HFF-Myc (cell line): Measurements from ENCODE around the gene ZNF48.
"Not testable (repeated sequence)": the region's sequence is repeated elsewhere in the genome, so short reads cannot be mapped to it uniquely, and the experiment has no call there.

ENCODE experiments used
- DNase-seq: peaks from one replicate; pipeline ENCODE4 v3.0.0-alpha.2; 2011; ENCODE audit warnings: low read depth; ENCODE audit errors: extremely low read depth
- H3K4me3 ChIP-seq: replicated peaks from 2 replicates; pipeline ENCODE4 v1.5.1; 2011; ENCODE audit warnings: low read depth, mild to moderate bottlenecking, control low read depth, low read length
- CTCF ChIP-seq: IDR thresholded peaks from 2 replicates; pipeline ENCODE4 v1.5.1; 2012; ENCODE audit warnings: mild to moderate bottlenecking, low read depth, low read length, control low read depth; ENCODE audit errors: missing control alignments

ZNF48 gene

GRCh38 chr16:30382111-30382881 is 12.9 kb upstream of the ZNF48 start, which contains the start of gene SEPTIN1:
SEPTIN1 (minus strand) TSS chr16:30382561; CDS start chr16:30382542, 19 bp downstream.
- no peak within 1 kb of the TSS for H3K4me3 ChIP-seq
- DNase-seq: no peak

GRCh38 chr16:30383521-30383920 is 11.7 kb upstream of the ZNF48 start:
- H3K4me3 ChIP-seq: no peak overlapping the region
- DNase-seq: no peak

More at GRCh38 chr16:30382111-30382881, 12.9 kb upstream of the ZNF48 start, which contains the start of gene SEPTIN1:
- no peak for TF ChIP-seq CTCF

GRCh38 chr16:30394592-30395154 is 547 bp upstream of the ZNF48 start:
- DNase-seq: no peak
- no peak for TF ChIP-seq CTCF
- peak overlapping the region; percentile 63 for H3K4me3 ChIP-seq

More at GRCh38 chr16:30383521-30383920, 11.7 kb upstream of the ZNF48 start:
- TF ChIP-seq CTCF: no peak

- no peak for TF ChIP-seq CTCF
- peak overlapping the region; percentile 63 for H3K4me3 ChIP-seq
- DNase-seq: no peak
Observed at GRCh38 chr16:30395992-30396585, 869 bp downstream of the ZNF48 start.

- peak overlapping the region; percentile 63 for H3K4me3 ChIP-seq
- not testable (repeated sequence) for DNase-seq
Observed at GRCh38 chr16:30396627-30397026, 1.4 kb downstream of the ZNF48 start.

- no peak overlapping the region for H3K4me3 ChIP-seq
- TF ChIP-seq CTCF: no peak
- no peak for DNase-seq
Observed at GRCh38 chr16:30397056-30397455, 1.8 kb downstream of the ZNF48 start.
